ENCODE results near the gene MGA.

DNA sequence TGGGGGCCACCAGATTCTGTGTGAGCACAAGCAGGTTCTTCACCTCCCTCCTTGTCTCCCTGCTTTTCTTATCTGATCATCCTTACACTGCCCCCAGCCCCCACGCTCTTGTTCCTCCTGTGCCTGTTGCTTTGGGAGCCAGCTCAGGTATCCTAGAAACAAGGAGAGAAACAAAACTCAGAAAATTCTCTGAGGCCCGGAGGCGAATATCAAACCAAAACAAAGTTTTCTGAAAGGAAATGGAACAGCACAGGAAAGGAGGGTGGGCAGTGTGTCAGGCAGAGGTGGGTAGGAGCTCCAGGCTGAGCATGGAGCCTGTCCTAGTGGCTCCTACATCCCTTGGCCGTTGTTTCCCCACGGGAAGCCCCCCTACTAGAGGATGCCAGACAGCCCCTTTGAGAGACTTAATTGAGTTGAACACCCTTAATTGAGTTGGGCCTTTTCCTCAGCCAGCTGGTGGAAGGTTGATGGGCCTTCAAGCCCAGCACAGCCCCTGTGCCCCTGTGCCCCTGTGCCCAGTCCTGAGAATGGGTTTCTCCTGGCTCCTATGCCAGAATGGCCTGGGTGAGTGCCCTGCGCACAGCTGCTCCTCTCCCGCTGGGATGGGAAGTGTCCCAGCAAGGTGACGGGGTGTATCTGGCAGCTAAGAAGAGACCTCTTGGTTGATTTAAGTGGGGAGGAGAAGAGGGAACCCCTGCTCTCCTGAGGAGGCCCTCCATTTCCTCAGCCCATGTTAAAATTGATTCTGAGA, 144.9 kb downstream of the MGA start:
- no peak for TF ChIP-seq POLR2A (IDR thresholded peaks at IDR 0.05; ENCODE audit: low read depth)
- TF ChIP-seq, protein P1, sequence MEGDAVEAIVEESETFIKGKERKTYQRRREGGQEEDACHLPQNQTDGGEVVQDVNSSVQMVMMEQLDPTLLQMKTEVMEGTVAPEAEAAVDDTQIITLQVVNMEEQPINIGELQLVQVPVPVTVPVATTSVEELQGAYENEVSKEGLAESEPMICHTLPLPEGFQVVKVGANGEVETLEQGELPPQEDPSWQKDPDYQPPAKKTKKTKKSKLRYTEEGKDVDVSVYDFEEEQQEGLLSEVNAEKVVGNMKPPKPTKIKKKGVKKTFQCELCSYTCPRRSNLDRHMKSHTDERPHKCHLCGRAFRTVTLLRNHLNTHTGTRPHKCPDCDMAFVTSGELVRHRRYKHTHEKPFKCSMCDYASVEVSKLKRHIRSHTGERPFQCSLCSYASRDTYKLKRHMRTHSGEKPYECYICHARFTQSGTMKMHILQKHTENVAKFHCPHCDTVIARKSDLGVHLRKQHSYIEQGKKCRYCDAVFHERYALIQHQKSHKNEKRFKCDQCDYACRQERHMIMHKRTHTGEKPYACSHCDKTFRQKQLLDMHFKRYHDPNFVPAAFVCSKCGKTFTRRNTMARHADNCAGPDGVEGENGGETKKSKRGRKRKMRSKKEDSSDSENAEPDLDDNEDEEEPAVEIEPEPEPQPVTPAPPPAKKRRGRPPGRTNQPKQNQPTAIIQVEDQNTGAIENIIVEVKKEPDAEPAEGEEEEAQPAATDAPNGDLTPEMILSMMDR (IDR thresholded peaks at IDR 0.05) = no peak

Measured in esophagus muscularis mucosa (tissue), 3 donors.